Gastroesophageal sphincter (tissue), 4 donors: Measurements from ENCODE around the gene EFNB2. TPM values are rescaled to one million over a fixed set of nuclear protein-coding genes. Genes with fewer than 3 reads are reported as not detected.

Experiments used
- ATAC-seq: fragments of 150-250 bp; one replicate; pipeline ENCODE4 v1.9.1; 2016; ENCODE audit warnings: mild to moderate bottlenecking, moderate library complexity
- H3K27ac ChIP-seq, 4 donors: fragments of 200-600 bp; sonication (generic) in 3 of 4; 1 replicate in 3 of 4; 2 replicates in 1 of 4; pipeline ENCODE4 v1.5.1; 2016 to 2019
- H3K27me3 ChIP-seq: fragments of 200-600 bp; sonication (generic); one replicate; pipeline ENCODE4 v1.5.1; 2019
- H3K36me3 ChIP-seq, 2 donors: fragments of 200-600 bp; sonication (generic); one replicate each; pipeline ENCODE4 v1.5.1; 2019; ENCODE audit warnings: control low read depth in 1 of 2
- H3K4me1 ChIP-seq, 3 donors: fragments of 200-600 bp; sonication (generic); 1 replicate in 2 of 3; 2 replicates in 1 of 3; pipeline ENCODE4 v1.5.1; 2016 to 2019; ENCODE audit warnings: control low read depth in 2 of 3
- H3K4me3 ChIP-seq, 2 donors: fragments of 200-600 bp; sonication (generic); one replicate each; pipeline ENCODE4 v1.5.1; 2019; ENCODE audit warnings: mild to moderate bottlenecking in 1 of 2, moderate library complexity in 1 of 2
- H3K9me3 ChIP-seq, 3 donors: fragments of 200-600 bp; sonication (generic); one replicate each; pipeline ENCODE4 v1.5.1; 2017 to 2019; ENCODE audit warnings: control low read depth in 2 of 3
- CTCF ChIP-seq, 4 experiments: fragments of 200-600 bp in 2 of 4; fragments of 450-650 bp in 2 of 4; sonication (generic) in 1 of 4; IDR thresholded peaks; one replicate each; pipeline ENCODE4 v1.5.1; 2017 to 2019; ENCODE audit warnings: antibody characterized with exemption in 4 of 4, mild to moderate bottlenecking in 2 of 4, moderate library complexity in 2 of 4
- EP300 ChIP-seq: sonication (generic); formaldehyde crosslinking; IDR thresholded peaks from one replicate; pipeline ENCODE4 v1.6.1; 2017; ENCODE audit warnings: antibody characterized with exemption, mild to moderate bottlenecking
- POLR2A ChIP-seq, 2 donors: fragments of 450-650 bp; IDR thresholded peaks; one replicate each; pipeline ENCODE4 v1.6.1; 2017; ENCODE audit warnings: antibody characterized with exemption in 2 of 2, mild to moderate bottlenecking in 2 of 2, moderate library complexity in 1 of 2
- POLR2AphosphoS5 ChIP-seq: sonication (generic); formaldehyde crosslinking; IDR thresholded peaks from one replicate; pipeline ENCODE4 v1.6.1; 2017; ENCODE audit warnings: antibody characterized with exemption
- WGBS, 2 donors: methylation state at CpG; one replicate each; pipeline ENCODE4 v1.1.5; 2018; ENCODE audit warnings: low coverage in 1 of 2; 5-methylcytosine and 5-hydroxymethylcytosine counted together
- total RNA-seq, 4 donors: library from RNA; depleted of rRNA; stranded (reverse); fragments of >200 nt; gene quantifications; one replicate each; pipeline ENCODE4 v1.1.0, GENCODE V29; 2016

Gene EFNB2
- total RNA-seq, 4 donors from 2014 or later = 13.7 to 39.7 (median 20.5) TPM

- no peak for ATAC-seq
- Histone ChIP-seq H3K9me3 (no peaks in the 10 kb centered on the region), H3K4me1 (peaks cover 6 to 54% (median 18%) of the 10 kb centered on the region in 3 donors), H3K27ac (peak overlapping the region; percentile 28 to 75 (median 62)), H3K36me3 (peaks cover 0 to 10% of the 10 kb centered on the region in 2 donors), H3K4me3 (peak overlapping the region in 1 of 2 donors; percentile 4), H3K27me3 (no peaks in the 10 kb centered on the region)
- WGBS, 2 donors = 13 to 17% methylated on average over 1 of the region's 1 CpG
- TF ChIP-seq POLR2A (IDR thresholded peaks at IDR 0.05) (no peak), EP300 (no peak), CTCF (IDR thresholded peaks at IDR 0.05) (no peak), POLR2AphosphoS5 (no peak)
Measured at GRCh38 chr13:106498571-106498970, 36.9 kb downstream of the EFNB2 start.

- H3K36me3 ChIP-seq = peaks cover 0 to 14% of the 10 kb centered on the region in 2 donors
- H3K9me3 ChIP-seq = no peaks in the 10 kb centered on the region
- H3K27me3 ChIP-seq = no peaks in the 10 kb centered on the region
- H3K4me3 ChIP-seq = peak overlapping the region in 1 of 2 donors; percentile 4
- H3K27ac ChIP-seq = peak overlapping the region; percentile 40 to 75 (median 62)
- no peak for ATAC-seq
- no peak for TF ChIP-seq EP300
- TF ChIP-seq POLR2AphosphoS5 = no peak
- no peak for TF ChIP-seq CTCF (IDR thresholded peaks at IDR 0.05)
- TF ChIP-seq POLR2A (IDR thresholded peaks at IDR 0.05) = no peak
- WGBS, 2 donors = 6 to 22% methylated on average over 3 of the region's 3 CpGs
- H3K4me1 ChIP-seq = peaks cover 6 to 54% (median 18%) of the 10 kb centered on the region in 3 donors
Measured at GRCh38 chr13:106498158-106498557, 37.3 kb downstream of the EFNB2 start.

GRCh38 chr13:106497079-106497478, 38.4 kb downstream of the EFNB2 start:
- Histone ChIP-seq H3K27ac (peak overlapping the region; percentile 61 to 75 (median 72)), H3K9me3 (no peaks in the 10 kb centered on the region), H3K4me3 (no peak overlapping the region), H3K4me1 (peaks cover 6 to 65% (median 18%) of the 10 kb centered on the region in 3 donors), H3K27me3 (no peaks in the 10 kb centered on the region), H3K36me3 (peaks cover 0 to 25% of the 10 kb centered on the region in 2 donors)
- ATAC-seq = no peak
- WGBS, 2 donors = 18 to 29% methylated on average over 1 of the region's 1 CpG
- TF ChIP-seq CTCF (IDR thresholded peaks at IDR 0.05) = no peak
- no peak for TF ChIP-seq POLR2AphosphoS5

DNA sequence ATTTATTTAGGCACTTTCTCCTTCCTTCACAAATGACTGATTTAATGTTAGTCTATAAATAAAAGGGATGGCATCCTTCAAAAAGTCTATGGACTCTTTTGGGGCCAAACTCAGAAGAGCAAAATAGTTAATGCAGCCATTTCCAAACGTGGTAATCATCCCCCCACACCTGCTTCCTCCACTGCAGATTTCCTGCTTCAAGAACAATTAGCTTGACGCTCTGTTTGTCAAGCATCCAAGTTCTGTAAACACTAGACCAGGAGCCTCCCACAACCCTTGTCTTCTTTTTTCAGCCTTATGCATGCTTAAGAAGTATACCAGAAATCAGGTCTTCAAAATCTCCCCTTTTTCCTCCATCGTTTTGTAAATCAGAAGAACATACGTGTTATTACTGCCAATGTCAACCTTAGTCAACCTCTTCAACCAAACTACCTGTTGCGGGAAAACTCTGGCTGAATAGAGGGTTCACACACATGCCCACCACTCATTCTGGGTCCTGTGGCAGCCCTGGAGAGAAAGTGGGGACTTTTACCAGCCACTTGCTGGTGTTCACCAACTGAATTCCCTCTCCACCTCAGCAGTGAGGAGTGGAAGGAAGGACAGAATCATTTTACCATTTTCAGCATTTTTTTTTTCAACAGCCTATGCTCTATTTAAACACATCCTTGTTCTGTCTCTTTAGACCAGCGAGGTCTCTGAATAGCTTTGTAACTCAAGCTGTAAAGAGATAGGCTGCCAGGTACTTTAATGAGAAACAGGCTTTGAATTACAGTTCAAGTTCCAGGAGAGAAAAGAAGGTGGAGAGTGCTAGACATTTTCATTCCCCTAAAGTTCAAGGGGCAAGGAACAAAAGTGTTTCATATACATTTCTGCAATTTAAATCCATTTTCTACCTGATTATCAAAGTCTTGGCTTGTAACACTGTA, 39.1 kb downstream of the EFNB2 start:
- Histone ChIP-seq H3K27me3 (no peaks in the 10 kb centered on the region), H3K4me1 (peaks cover 6 to 72% (median 18%) of the 10 kb centered on the region in 3 donors), H3K36me3 (peaks cover 0 to 28% of the 10 kb centered on the region in 2 donors), H3K4me3 (no peak overlapping the region), H3K9me3 (no peaks in the 10 kb centered on the region), H3K27ac (peak overlapping the region; percentile 61 to 75 (median 72))
- no peak for ATAC-seq
- WGBS, 2 donors = 40 to 57% methylated on average over 4 to 6 of the region's 6 CpGs
- no peak for TF ChIP-seq EP300
- peak; percentile 20 for TF ChIP-seq POLR2AphosphoS5
- TF ChIP-seq POLR2A (IDR thresholded peaks at IDR 0.05) = no peak
- no peak for TF ChIP-seq CTCF (IDR thresholded peaks at IDR 0.05)
